IMR-90 (cell line): ENCODE results near the gene FXYD6. TPM values are rescaled to one million over a fixed set of nuclear protein-coding genes. Genes with fewer than 3 reads are reported as not detected.

Experiments used
- ATAC-seq: fragments of 200-7000 bp; cut with Tn5 transposase; 2 replicates; pipeline ENCODE4 v1.9.1; 2020; ENCODE audit warnings: low read depth, mild to moderate bottlenecking, moderate library complexity
- BruUV-seq: library from RNA; stranded (reverse); fragments of 400-500 nt; replicated peaks from 2 replicates; lab custom pipeline; 2021; lab: Mats Ljungman, UMichigan
- CTCF ChIA-PET: fragments of 300-600 bp; formaldehyde crosslinking; extraction: SDS; loops from one replicate; lab custom pipeline; 2021; ENCODE audit warnings: antibody characterized with exemption; lab: Yijun Ruan, JAX
- POLR2A ChIA-PET: fragments of 300-600 bp; sonication (Branson Sonifier 250); formaldehyde crosslinking; loops from one replicate; lab custom pipeline; 2022; ENCODE audit warnings: antibody characterized with exemption; ENCODE audit not compliant: unreplicated experiment; lab: Charles Lee
- DNase-seq: peaks from one replicate; pipeline ENCODE4 v3.0.0; 2013
- H2AFZ ChIP-seq: replicated peaks from 2 replicates; pipeline ENCODE3; 2013; ENCODE audit warnings: low read length, mild to moderate bottlenecking; ENCODE audit not compliant: poor library complexity
- H2AK5ac ChIP-seq: 2 replicates; pipeline ENCODE4 v1.6.1; 2013; ENCODE audit warnings: low read depth, low read length, inconsistent platforms
- H2AK9ac ChIP-seq: replicated peaks from 2 replicates; pipeline ENCODE3; 2013; ENCODE audit warnings: mild to moderate bottlenecking, low read depth, low read length, moderate library complexity; ENCODE audit not compliant: poor library complexity
- H2BK120ac ChIP-seq: 2 replicates; pipeline ENCODE4 v1.6.1; 2013; ENCODE audit warnings: low read depth, low read length, inconsistent platforms
- H2BK15ac ChIP-seq: 3 replicates; pipeline ENCODE4 v1.6.1; 2013; ENCODE audit warnings: low read depth, low read length, inconsistent platforms
- H2BK20ac ChIP-seq: 2 replicates; pipeline ENCODE4 v1.6.1; 2013; ENCODE audit warnings: low read depth, mild to moderate bottlenecking, inconsistent platforms, low read length, moderate library complexity
- H2BK5ac ChIP-seq: 2 replicates; pipeline ENCODE4 v1.6.1; 2013; ENCODE audit warnings: mild to moderate bottlenecking, low read depth, low read length, inconsistent platforms; ENCODE audit not compliant: poor library complexity, severe bottlenecking
- H3K14ac ChIP-seq: replicated peaks from 2 replicates; pipeline ENCODE4 v1.6.1; 2013; ENCODE audit warnings: low read depth, low read length, inconsistent platforms
- H3K18ac ChIP-seq: 2 replicates; pipeline ENCODE4 v1.6.1; 2013; ENCODE audit warnings: low read depth, low read length, control low read depth
- H3K23ac ChIP-seq: 2 replicates; pipeline ENCODE4 v1.6.1; 2013; ENCODE audit warnings: low read depth, low read length, inconsistent platforms
- H3K27ac ChIP-seq: 2 replicates; pipeline ENCODE4 v1.5.1; 2013; ENCODE audit warnings: mild to moderate bottlenecking, control low read depth, low read length; ENCODE audit not compliant: insufficient read depth
- H3K27me3 ChIP-seq: 2 replicates; pipeline ENCODE4 v1.6.1; 2013; ENCODE audit warnings: low read length; ENCODE audit not compliant: control insufficient read depth, insufficient read depth
- H3K36me3 ChIP-seq: 2 replicates; pipeline ENCODE4 v1.6.1; 2013; ENCODE audit warnings: low read length, mixed read lengths; ENCODE audit not compliant: control insufficient read depth, insufficient read depth
- H3K4ac ChIP-seq: 2 replicates; pipeline ENCODE4 v1.6.1; 2013; ENCODE audit warnings: low read depth, low read length, inconsistent platforms
- H3K4me1 ChIP-seq: 2 replicates; pipeline ENCODE4 v1.6.1; 2013; ENCODE audit warnings: low read length, mixed read lengths; ENCODE audit not compliant: control insufficient read depth, insufficient read depth
- H3K4me2 ChIP-seq: 2 replicates; pipeline ENCODE4 v1.6.1; 2013; ENCODE audit warnings: low read depth, mild to moderate bottlenecking, control low read depth, low read length, moderate library complexity
- H3K4me3 ChIP-seq: 2 replicates; pipeline ENCODE4 v1.5.1; 2013; ENCODE audit warnings: low read depth, mild to moderate bottlenecking, control low read depth, low read length, moderate library complexity; ENCODE audit not compliant: insufficient read depth
- H3K56ac ChIP-seq: 2 replicates; pipeline ENCODE4 v1.6.1; 2013; ENCODE audit warnings: low read length, inconsistent platforms; ENCODE audit not compliant: insufficient read depth; ENCODE audit errors: extremely low read depth
- H3K79me1 ChIP-seq, 2 experiments: 2 replicates each; pipeline ENCODE4 v1.6.1; 2013; ENCODE audit warnings: low read length in 2 of 2, inconsistent platforms in 1 of 2, low read depth in 1 of 2
- H3K9ac ChIP-seq: 2 replicates; pipeline ENCODE4 v1.6.1; 2013; ENCODE audit warnings: low read depth, low read length, control low read depth
- H3K9me1 ChIP-seq: 2 replicates; pipeline ENCODE4 v1.6.1; 2013; ENCODE audit warnings: low read length, inconsistent platforms; ENCODE audit not compliant: insufficient read depth
- H3K9me3 ChIP-seq: 2 replicates; pipeline ENCODE4 v1.6.1; 2013; ENCODE audit warnings: low read length; ENCODE audit not compliant: control insufficient read depth, insufficient read depth
- H4K20me1 ChIP-seq: 2 replicates; pipeline ENCODE4 v1.6.1; 2013; ENCODE audit warnings: low read length, inconsistent platforms; ENCODE audit not compliant: insufficient read depth
- H4K5ac ChIP-seq: 2 replicates; pipeline ENCODE4 v1.6.1; 2013; ENCODE audit warnings: mild to moderate bottlenecking, low read depth, low read length, control low read depth
- H4K8ac ChIP-seq, 2 experiments: 2 replicates each; pipeline ENCODE4 v1.6.1; 2013; ENCODE audit warnings: low read depth in 2 of 2, low read length in 2 of 2, control low read depth in 1 of 2, inconsistent platforms in 1 of 2
- H4K91ac ChIP-seq: 2 replicates; pipeline ENCODE4 v1.6.1; 2013; ENCODE audit warnings: low read depth, low read length, inconsistent platforms; ENCODE audit not compliant: insufficient read depth
- BHLHE40 ChIP-seq: fragments of 150-350 bp; IDR thresholded peaks from 2 replicates; pipeline ENCODE4 v1.6.1; 2016; ENCODE audit warnings: mild to moderate bottlenecking, low read depth, low read length
- CEBPB ChIP-seq: IDR thresholded peaks from 2 replicates; pipeline ENCODE4 v1.6.1; 2012; ENCODE audit warnings: low read depth, low read length, improper control_type of control experiment
- CHD1 ChIP-seq: IDR thresholded peaks from 2 replicates; pipeline ENCODE4 v1.6.1; 2012; ENCODE audit warnings: low read depth, low read length, improper control_type of control experiment
- FOS ChIP-seq: fragments of 150-350 bp; IDR thresholded peaks from 2 replicates; pipeline ENCODE4 v1.6.1; 2016; ENCODE audit warnings: low read depth, low read length
- MAFK ChIP-seq: IDR thresholded peaks from 2 replicates; pipeline ENCODE4 v1.6.1; 2012; ENCODE audit warnings: low read depth, low read length, improper control_type of control experiment
- MAZ ChIP-seq: IDR thresholded peaks from 2 replicates; pipeline ENCODE4 v1.6.1; 2012; ENCODE audit warnings: low read depth, mild to moderate bottlenecking, low read length, improper control_type of control experiment, moderate library complexity, borderline replicate concordance
- MXI1 ChIP-seq: IDR thresholded peaks from 2 replicates; pipeline ENCODE4 v1.6.1; 2012; ENCODE audit warnings: low read depth, mild to moderate bottlenecking, low read length, moderate library complexity, borderline replicate concordance
- NFE2L2 ChIP-seq: fragments of 150-350 bp; IDR thresholded peaks from 2 replicates; pipeline ENCODE4 v1.6.1; 2016; ENCODE audit warnings: low read depth, mild to moderate bottlenecking, low read length
- POLR2A ChIP-seq: IDR thresholded peaks from 2 replicates; pipeline ENCODE4 v1.6.1; 2012; ENCODE audit warnings: mild to moderate bottlenecking, low read depth, low read length
- RAD21 ChIP-seq: IDR thresholded peaks from 2 replicates; pipeline ENCODE4 v1.6.1; 2012; ENCODE audit warnings: low read length, improper control_type of control experiment
- RCOR1 ChIP-seq: IDR thresholded peaks from 2 replicates; pipeline ENCODE4 v1.6.1; 2012; ENCODE audit warnings: mild to moderate bottlenecking, low read length, improper control_type of control experiment; ENCODE audit not compliant: insufficient replicate concordance
- RFX5 ChIP-seq: IDR thresholded peaks from 2 replicates; pipeline ENCODE4 v1.8.0; 2012; ENCODE audit warnings: low read depth, mild to moderate bottlenecking, low read length, moderate library complexity
- SMC3 ChIP-seq: fragments of 150-350 bp; IDR thresholded peaks from 2 replicates; pipeline ENCODE4 v1.6.1; 2016; ENCODE audit warnings: low read depth, mild to moderate bottlenecking, antibody characterized with exemption, low read length, moderate library complexity
- WGBS, 2 experiments: methylation state at CpG; one replicate each; pipeline versions ENCODE4 v1.1.5 to v1.1.7; 2013; ENCODE audit warnings: missing lambda C conversion rate in 2 of 2; ENCODE audit not compliant: insufficient read length in 1 of 2; ENCODE audit errors: extremely low coverage in 2 of 2; 5-methylcytosine and 5-hydroxymethylcytosine counted together
- dilution Hi-C: fragments of 300-500 bp; cut with HindIII; formaldehyde crosslinking; loops from one replicate; pipeline ENCODE4 v1.14.3; 2018; ENCODE audit warnings: low sequenced_read_pairs; ENCODE audit not compliant: unreplicated experiment
- in situ Hi-C: fragments of 300-500 bp; cut with MboI; formaldehyde crosslinking; loops from 3 replicates; pipeline ENCODE4 v1.14.3; 2019; ENCODE audit warnings: low sequenced_read_pairs, inconsistent platforms, mixed read lengths
- intact Hi-C: fragments of 100-400 bp; cut with micrococcal nuclease; formaldehyde crosslinking; loops from 2 replicates; pipeline ENCODE4 v1.10.0; 2022
- polyA plus RNA-seq, 3 experiments: library from polyadenylated mRNA; depleted of rRNA; stranded (reverse); fragments of >200 nt; gene quantifications; 2 replicates each; pipeline ENCODE4 v1.2.3, GENCODE V29; 2012; ENCODE audit warnings: low replicate concordance in 1 of 3
- total RNA-seq: library from RNA; depleted of rRNA; stranded (reverse); fragments of >200 nt; gene quantifications from 2 replicates; pipeline ENCODE4 v1.2.3, GENCODE V29; 2012
- TF ChIP-seq, protein P1 (sequence below): fragments of 150-350 bp; IDR thresholded peaks from 2 replicates; pipeline ENCODE4 v1.6.1; 2017; ENCODE audit warnings: mild to moderate bottlenecking, antibody characterized with exemption, low read length, low read depth
- TF ChIP-seq, protein P2 (sequence below): conservative IDR thresholded peaks from 2 replicates; pipeline ENCODE4 v1.5.1; 2012; ENCODE audit warnings: mild to moderate bottlenecking, low read depth, low read length, improper control_type of control experiment
- TF ChIP-seq, protein P3 (sequence below): fragments of 150-350 bp; IDR thresholded peaks from 2 replicates; pipeline ENCODE4 v1.6.1; 2016; ENCODE audit warnings: low read depth, mild to moderate bottlenecking, low read length, moderate library complexity, borderline replicate concordance

Gene FXYD6
- total and polyA plus RNA-seq, 2 of the 4 experiments (the other 2 are of a cell fraction) = 0.32 TPM; not detected in 1

GRCh38 chr11:117860139-117860538, 16.3 kb downstream of the FXYD6 start:
- no peak overlapping the region for H2AK5ac ChIP-seq
- H4K5ac ChIP-seq = no peak overlapping the region
- no peaks in the 10 kb centered on the region for H3K9me3 ChIP-seq
- no peaks in the 10 kb centered on the region for H3K9me1 ChIP-seq
- no peak overlapping the region for H4K8ac ChIP-seq
- H2BK120ac ChIP-seq = no peak overlapping the region
- H3K27ac ChIP-seq = no peak overlapping the region
- H2BK5ac ChIP-seq = no peak overlapping the region
- no TSS peak for BruUV-seq
- no peak overlapping the region for H2BK20ac ChIP-seq
- dilution Hi-C loops = no loop called here
- no peak overlapping the region for H2BK15ac ChIP-seq
- DNase-seq = no peak
- no peaks in the 10 kb centered on the region for H4K20me1 ChIP-seq
- H3K9ac ChIP-seq = no peak overlapping the region
- CTCF ChIA-PET = interaction anchor here (1.2 kb wide), 1 partner anchor 16 kb away, joined by 3 read pairs; no protein-coding TSS in a partner anchor
- TF ChIP-seq MXI1 = no peak
- TF ChIP-seq POLR2A = no peak
- TF ChIP-seq MAFK = no peak
- no peak for TF ChIP-seq CHD1
- no peak for TF ChIP-seq MAZ
- TF ChIP-seq FOS = no peak
- TF ChIP-seq RCOR1 = no peak
- TF ChIP-seq RAD21 = no peak
- no peak for TF ChIP-seq RFX5
- TF ChIP-seq, protein P1, sequence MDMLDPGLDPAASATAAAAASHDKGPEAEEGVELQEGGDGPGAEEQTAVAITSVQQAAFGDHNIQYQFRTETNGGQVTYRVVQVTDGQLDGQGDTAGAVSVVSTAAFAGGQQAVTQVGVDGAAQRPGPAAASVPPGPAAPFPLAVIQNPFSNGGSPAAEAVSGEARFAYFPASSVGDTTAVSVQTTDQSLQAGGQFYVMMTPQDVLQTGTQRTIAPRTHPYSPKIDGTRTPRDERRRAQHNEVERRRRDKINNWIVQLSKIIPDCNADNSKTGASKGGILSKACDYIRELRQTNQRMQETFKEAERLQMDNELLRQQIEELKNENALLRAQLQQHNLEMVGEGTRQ = no peak
- TF ChIP-seq, protein P2, sequence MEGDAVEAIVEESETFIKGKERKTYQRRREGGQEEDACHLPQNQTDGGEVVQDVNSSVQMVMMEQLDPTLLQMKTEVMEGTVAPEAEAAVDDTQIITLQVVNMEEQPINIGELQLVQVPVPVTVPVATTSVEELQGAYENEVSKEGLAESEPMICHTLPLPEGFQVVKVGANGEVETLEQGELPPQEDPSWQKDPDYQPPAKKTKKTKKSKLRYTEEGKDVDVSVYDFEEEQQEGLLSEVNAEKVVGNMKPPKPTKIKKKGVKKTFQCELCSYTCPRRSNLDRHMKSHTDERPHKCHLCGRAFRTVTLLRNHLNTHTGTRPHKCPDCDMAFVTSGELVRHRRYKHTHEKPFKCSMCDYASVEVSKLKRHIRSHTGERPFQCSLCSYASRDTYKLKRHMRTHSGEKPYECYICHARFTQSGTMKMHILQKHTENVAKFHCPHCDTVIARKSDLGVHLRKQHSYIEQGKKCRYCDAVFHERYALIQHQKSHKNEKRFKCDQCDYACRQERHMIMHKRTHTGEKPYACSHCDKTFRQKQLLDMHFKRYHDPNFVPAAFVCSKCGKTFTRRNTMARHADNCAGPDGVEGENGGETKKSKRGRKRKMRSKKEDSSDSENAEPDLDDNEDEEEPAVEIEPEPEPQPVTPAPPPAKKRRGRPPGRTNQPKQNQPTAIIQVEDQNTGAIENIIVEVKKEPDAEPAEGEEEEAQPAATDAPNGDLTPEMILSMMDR = no peak
- TF ChIP-seq CEBPB = no peak
- TF ChIP-seq, protein P3, sequence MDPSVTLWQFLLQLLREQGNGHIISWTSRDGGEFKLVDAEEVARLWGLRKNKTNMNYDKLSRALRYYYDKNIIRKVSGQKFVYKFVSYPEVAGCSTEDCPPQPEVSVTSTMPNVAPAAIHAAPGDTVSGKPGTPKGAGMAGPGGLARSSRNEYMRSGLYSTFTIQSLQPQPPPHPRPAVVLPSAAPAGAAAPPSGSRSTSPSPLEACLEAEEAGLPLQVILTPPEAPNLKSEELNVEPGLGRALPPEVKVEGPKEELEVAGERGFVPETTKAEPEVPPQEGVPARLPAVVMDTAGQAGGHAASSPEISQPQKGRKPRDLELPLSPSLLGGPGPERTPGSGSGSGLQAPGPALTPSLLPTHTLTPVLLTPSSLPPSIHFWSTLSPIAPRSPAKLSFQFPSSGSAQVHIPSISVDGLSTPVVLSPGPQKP = no peak
- TF ChIP-seq SMC3 = no peak
- no peak for TF ChIP-seq BHLHE40
- TF ChIP-seq NFE2L2 = no peak
- no peaks in the 10 kb centered on the region for H3K36me3 ChIP-seq
- in situ Hi-C loops = no loop called here
- no peak overlapping the region for H3K18ac ChIP-seq
- WGBS, 2 experiments = 100% methylated on average over 2 of the region's 6 CpGs; no CpG with 5 or more reads in 1 of the 2 experiments
- H3K27me3 ChIP-seq = peaks cover 8% of the 10 kb centered on the region
- H2AK9ac ChIP-seq = no peak overlapping the region
- intact Hi-C loops = no loop called here
- no peak overlapping the region for H3K14ac ChIP-seq
- H3K23ac ChIP-seq = no peak overlapping the region
- H2AFZ ChIP-seq = no peak overlapping the region
- H3K4ac ChIP-seq = no peak overlapping the region
- H3K4me2 ChIP-seq = no peak overlapping the region
- no peak overlapping the region for H4K91ac ChIP-seq
- ATAC-seq = no peak
- no peaks in the 10 kb centered on the region for H3K4me1 ChIP-seq
- H3K79me1 ChIP-seq = no peaks in the 10 kb centered on the region
- H3K56ac ChIP-seq = no peak overlapping the region
- POLR2A ChIA-PET = no interaction called here
- H3K4me3 ChIP-seq = no peak overlapping the region
